Liver (tissue), 9 donors: ENCODE data around the gene DEPDC5. TPM values are rescaled to one million over a fixed set of nuclear protein-coding genes. Genes with fewer than 3 reads are reported as not detected.

Source experiments
- DNase-seq: peaks from one replicate; pipeline ENCODE4 v3.0.0-alpha.2; 2017; ENCODE audit warnings: low spot score
- H3K27ac ChIP-seq, 2 donors: one replicate each; pipeline ENCODE4 v1.7.0; 2013; ENCODE audit warnings: inconsistent platforms in 2 of 2, low read length in 2 of 2, control low read depth in 1 of 2, low read depth in 1 of 2, mild to moderate bottlenecking in 1 of 2
- H3K27me3 ChIP-seq, 4 donors: one replicate each; pipeline versions ENCODE4 v1.6.1 to v1.7.0; 2013; ENCODE audit warnings: low read length in 3 of 4, inconsistent platforms in 1 of 4, mild to moderate bottlenecking in 1 of 4, moderate library complexity in 1 of 4; ENCODE audit not compliant: control insufficient read depth in 4 of 4, insufficient read depth in 4 of 4
- H3K36me3 ChIP-seq, 4 donors: one replicate each; pipeline versions ENCODE4 v1.6.1 to v1.7.0; 2013; ENCODE audit warnings: low read length in 3 of 4, mild to moderate bottlenecking in 3 of 4, low read depth in 1 of 4, moderate library complexity in 1 of 4; ENCODE audit not compliant: control insufficient read depth in 4 of 4, insufficient read depth in 3 of 4
- H3K4me1 ChIP-seq, 4 donors: one replicate each; pipeline versions ENCODE4 v1.6.1 to v1.7.0; 2013; ENCODE audit warnings: low read length in 3 of 4, mild to moderate bottlenecking in 3 of 4, moderate library complexity in 1 of 4; ENCODE audit not compliant: control insufficient read depth in 4 of 4, insufficient read depth in 4 of 4
- H3K4me3 ChIP-seq, 3 donors: one replicate each; pipeline versions ENCODE4 v1.6.1 to v1.7.0; 2013; ENCODE audit warnings: low read length in 3 of 3, control low read depth in 1 of 3, low read depth in 1 of 3, mild to moderate bottlenecking in 1 of 3
- H3K9ac ChIP-seq, 2 donors: one replicate each; pipeline ENCODE4 v1.7.0; 2013; ENCODE audit warnings: low read length in 2 of 2, mild to moderate bottlenecking in 2 of 2, moderate library complexity in 2 of 2, control low read depth in 1 of 2, low read depth in 1 of 2
- H3K9me3 ChIP-seq, 4 donors: one replicate each; pipeline versions ENCODE4 v1.6.1 to v1.7.0; 2013; ENCODE audit warnings: low read length in 3 of 4; ENCODE audit not compliant: control insufficient read depth in 4 of 4
- ATF3 ChIP-seq: IDR thresholded peaks from 2 replicates; pipeline ENCODE4 v1.6.1; 2016; ENCODE audit warnings: antibody characterized with exemption
- EGR1 ChIP-seq, 2 donors: IDR thresholded peaks; 2 replicates each; pipeline ENCODE4 v1.6.1; 2016 to 2018; ENCODE audit warnings: antibody characterized with exemption in 2 of 2, low read depth in 2 of 2
- FOXA1 ChIP-seq: IDR thresholded peaks from 2 replicates; pipeline ENCODE4 v1.6.1; 2016; ENCODE audit warnings: antibody characterized with exemption
- GABPA ChIP-seq, 2 donors: IDR thresholded peaks in 1 of 2; conservative IDR thresholded peaks in 1 of 2; 2 replicates each; pipeline ENCODE4 v1.6.1; 2016; ENCODE audit warnings: antibody characterized with exemption in 2 of 2, mild to moderate bottlenecking in 1 of 2, moderate library complexity in 1 of 2
- HNF4A ChIP-seq, 2 donors: conservative IDR thresholded peaks; 2 replicates each; pipeline ENCODE4 v1.6.1; 2016; ENCODE audit warnings: antibody characterized with exemption in 2 of 2, mild to moderate bottlenecking in 2 of 2
- JUND ChIP-seq, 2 donors: IDR thresholded peaks; 2 replicates each; pipeline ENCODE4 v1.6.1; 2016; ENCODE audit warnings: antibody characterized with exemption in 2 of 2
- MAX ChIP-seq: IDR thresholded peaks from 2 replicates; pipeline ENCODE4 v1.6.1; 2016; ENCODE audit warnings: antibody characterized with exemption
- RXRA ChIP-seq, 2 donors: IDR thresholded peaks; 2 replicates each; pipeline ENCODE4 v1.6.1; 2017 to 2018; ENCODE audit warnings: antibody characterized with exemption in 2 of 2, mild to moderate bottlenecking in 1 of 2
- SP1 ChIP-seq: IDR thresholded peaks from 2 replicates; pipeline ENCODE4 v1.6.1; 2018; ENCODE audit warnings: antibody characterized with exemption, mild to moderate bottlenecking
- TAF1 ChIP-seq: conservative IDR thresholded peaks from 2 replicates; pipeline ENCODE4 v1.6.1; 2016; ENCODE audit warnings: antibody characterized with exemption, mild to moderate bottlenecking
- WGBS: extraction: QIAGEN DNeasy Blood & Tissue Kit; methylation state at CpG from one replicate; pipeline ENCODE4 v1.1.7; 2013; 5-methylcytosine and 5-hydroxymethylcytosine counted together
- polyA plus RNA-seq, 2 donors: library from polyadenylated mRNA; stranded (reverse) in 1 of 2; unstranded in 1 of 2; fragments of 200-250 nt in 1 of 2; fragments of >200 nt in 1 of 2; fragmentation: Nextera tagmentation in 1 of 2; extraction: Ambion mirVana in 1 of 2; gene quantifications; one replicate each; pipeline versions ENCODE4 v1.2.1 to v1.2.3, GENCODE V29; 2013 to 2015
- total RNA-seq, 2 donors: library from RNA; depleted of rRNA; stranded (reverse); fragments of >200 nt; gene quantifications; one replicate each; pipeline ENCODE4 v1.2.3, GENCODE V29; 2014
- TF ChIP-seq, protein P1 (sequence below): IDR thresholded peaks from 2 replicates; pipeline ENCODE4 v1.6.1; 2016; ENCODE audit warnings: antibody characterized with exemption, mild to moderate bottlenecking
- TF ChIP-seq, protein P2 (sequence below): IDR thresholded peaks from 2 replicates; pipeline ENCODE4 v1.6.1; 2016; ENCODE audit warnings: antibody characterized with exemption
- donor health status: healthy.
- donor health status: healthy.
- donor health status: healthy.
- donor health status: healthy.
- donor health status: healthy.

Gene DEPDC5
- total and polyA plus RNA-seq, 4 donors = 5.5 to 19.4 (median 12.6) TPM

GRCh38 chr22:31920306-31920705 lies 166.5 kb downstream of the DEPDC5 start:
- WGBS = 97% methylated on average over 3 of the region's 3 CpGs
- H3K4me1 ChIP-seq = peaks cover 0 to 3% (median 0%) of the 10 kb centered on the region in 4 donors
- no peak for DNase-seq

GRCh38 chr22:31921106-31921505 lies 167.3 kb downstream of the DEPDC5 start:
- Histone ChIP-seq H3K9me3 (no peaks in the 10 kb centered on the region), H3K9ac (no peak overlapping the region), H3K27me3 (no peaks in the 10 kb centered on the region), H3K36me3 (no peaks in the 10 kb centered on the region), H3K4me3 (no peak overlapping the region), H3K27ac (no peak overlapping the region), H3K4me1 (peaks cover 0 to 3% (median 0%) of the 10 kb centered on the region in 4 donors)
- TF ChIP-seq GABPA (IDR thresholded peaks at IDR 0.05 in 1 of 2, conservative IDR thresholded peaks at IDR 0.05 in 1 of 2) = no peak
- TF ChIP-seq RXRA (IDR thresholded peaks at IDR 0.05) = no peak
- WGBS = 86% methylated on average over 3 of the region's 3 CpGs
- DNase-seq = no peak

More at GRCh38 chr22:31920306-31920705, 166.5 kb downstream of the DEPDC5 start:
- H3K9me3 ChIP-seq = no peaks in the 10 kb centered on the region
- TF ChIP-seq TAF1 (no peak), SP1 (no peak), GABPA (IDR thresholded peaks at IDR 0.05 in 1 of 2, conservative IDR thresholded peaks at IDR 0.05 in 1 of 2) (no peak), ATF3 (no peak), JUND (IDR thresholded peaks at IDR 0.05) (no peak), HNF4A (conservative IDR thresholded peaks at IDR 0.05) (no peak), RXRA (IDR thresholded peaks at IDR 0.05) (no peak)
- TF ChIP-seq, protein P1, sequence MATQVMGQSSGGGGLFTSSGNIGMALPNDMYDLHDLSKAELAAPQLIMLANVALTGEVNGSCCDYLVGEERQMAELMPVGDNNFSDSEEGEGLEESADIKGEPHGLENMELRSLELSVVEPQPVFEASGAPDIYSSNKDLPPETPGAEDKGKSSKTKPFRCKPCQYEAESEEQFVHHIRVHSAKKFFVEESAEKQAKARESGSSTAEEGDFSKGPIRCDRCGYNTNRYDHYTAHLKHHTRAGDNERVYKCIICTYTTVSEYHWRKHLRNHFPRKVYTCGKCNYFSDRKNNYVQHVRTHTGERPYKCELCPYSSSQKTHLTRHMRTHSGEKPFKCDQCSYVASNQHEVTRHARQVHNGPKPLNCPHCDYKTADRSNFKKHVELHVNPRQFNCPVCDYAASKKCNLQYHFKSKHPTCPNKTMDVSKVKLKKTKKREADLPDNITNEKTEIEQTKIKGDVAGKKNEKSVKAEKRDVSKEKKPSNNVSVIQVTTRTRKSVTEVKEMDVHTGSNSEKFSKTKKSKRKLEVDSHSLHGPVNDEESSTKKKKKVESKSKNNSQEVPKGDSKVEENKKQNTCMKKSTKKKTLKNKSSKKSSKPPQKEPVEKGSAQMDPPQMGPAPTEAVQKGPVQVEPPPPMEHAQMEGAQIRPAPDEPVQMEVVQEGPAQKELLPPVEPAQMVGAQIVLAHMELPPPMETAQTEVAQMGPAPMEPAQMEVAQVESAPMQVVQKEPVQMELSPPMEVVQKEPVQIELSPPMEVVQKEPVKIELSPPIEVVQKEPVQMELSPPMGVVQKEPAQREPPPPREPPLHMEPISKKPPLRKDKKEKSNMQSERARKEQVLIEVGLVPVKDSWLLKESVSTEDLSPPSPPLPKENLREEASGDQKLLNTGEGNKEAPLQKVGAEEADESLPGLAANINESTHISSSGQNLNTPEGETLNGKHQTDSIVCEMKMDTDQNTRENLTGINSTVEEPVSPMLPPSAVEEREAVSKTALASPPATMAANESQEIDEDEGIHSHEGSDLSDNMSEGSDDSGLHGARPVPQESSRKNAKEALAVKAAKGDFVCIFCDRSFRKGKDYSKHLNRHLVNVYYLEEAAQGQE = no peak
- no peaks in the 10 kb centered on the region for H3K36me3 ChIP-seq
- H3K27ac ChIP-seq = no peak overlapping the region
- no peaks in the 10 kb centered on the region for H3K27me3 ChIP-seq
- H3K4me3 ChIP-seq = no peak overlapping the region
- H3K9ac ChIP-seq = no peak overlapping the region

DNA sequence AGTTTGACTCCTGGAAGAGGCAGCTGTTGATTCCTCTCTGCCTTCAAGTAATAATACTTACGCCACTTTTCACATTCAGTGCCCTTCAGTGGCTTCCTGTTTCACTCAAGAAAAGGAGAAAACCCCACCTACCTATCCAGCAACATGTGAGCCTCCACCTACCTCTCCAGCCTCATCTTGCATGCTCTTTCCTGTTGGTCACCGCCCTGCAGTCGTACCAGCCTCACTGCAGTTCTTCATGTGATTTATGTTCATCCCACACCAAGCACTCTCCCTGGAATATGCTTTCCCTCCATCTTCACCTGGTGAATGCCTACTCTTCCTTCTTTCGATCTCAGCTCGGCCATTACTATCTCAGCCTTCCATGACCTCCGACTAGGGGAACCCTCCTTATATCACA lies 168.7 kb downstream of the DEPDC5 start:
- Histone ChIP-seq H3K4me1 (peaks cover 0 to 3% (median 0%) of the 10 kb centered on the region in 4 donors), H3K4me3 (no peak overlapping the region), H3K36me3 (no peaks in the 10 kb centered on the region), H3K27ac (no peak overlapping the region), H3K9ac (no peak overlapping the region), H3K9me3 (no peaks in the 10 kb centered on the region), H3K27me3 (no peaks in the 10 kb centered on the region)
- TF ChIP-seq, protein P1 = no peak
- no peak for TF ChIP-seq MAX
- TF ChIP-seq, protein P2, sequence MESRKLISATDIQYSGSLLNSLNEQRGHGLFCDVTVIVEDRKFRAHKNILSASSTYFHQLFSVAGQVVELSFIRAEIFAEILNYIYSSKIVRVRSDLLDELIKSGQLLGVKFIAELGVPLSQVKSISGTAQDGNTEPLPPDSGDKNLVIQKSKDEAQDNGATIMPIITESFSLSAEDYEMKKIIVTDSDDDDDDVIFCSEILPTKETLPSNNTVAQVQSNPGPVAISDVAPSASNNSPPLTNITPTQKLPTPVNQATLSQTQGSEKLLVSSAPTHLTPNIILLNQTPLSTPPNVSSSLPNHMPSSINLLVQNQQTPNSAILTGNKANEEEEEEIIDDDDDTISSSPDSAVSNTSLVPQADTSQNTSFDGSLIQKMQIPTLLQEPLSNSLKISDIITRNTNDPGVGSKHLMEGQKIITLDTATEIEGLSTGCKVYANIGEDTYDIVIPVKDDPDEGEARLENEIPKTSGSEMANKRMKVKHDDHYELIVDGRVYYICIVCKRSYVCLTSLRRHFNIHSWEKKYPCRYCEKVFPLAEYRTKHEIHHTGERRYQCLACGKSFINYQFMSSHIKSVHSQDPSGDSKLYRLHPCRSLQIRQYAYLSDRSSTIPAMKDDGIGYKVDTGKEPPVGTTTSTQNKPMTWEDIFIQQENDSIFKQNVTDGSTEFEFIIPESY = no peak
- no peak for TF ChIP-seq EGR1 (IDR thresholded peaks at IDR 0.05; ENCODE audit: low read depth in 2 of 2)
- no peak for TF ChIP-seq FOXA1
- WGBS = 84% methylated on average over 6 of the region's 6 CpGs
- no peak for DNase-seq
